GM21423 (cell line): ENCODE results near the gene TRPM3.

Source experiments
- ATAC-seq: cut with Tn5 transposase; IDR thresholded peaks from one replicate; pipeline ENCODE4 v1.9.1; 2021; ENCODE audit warnings: mild to moderate bottlenecking, moderate library complexity; ENCODE audit not compliant: unreplicated experiment

Gene TRPM3

GRCh38 chr9:70951749-70952727 is 169.4 kb downstream of the TRPM3 start:
- ATAC-seq: no peak

DNA sequence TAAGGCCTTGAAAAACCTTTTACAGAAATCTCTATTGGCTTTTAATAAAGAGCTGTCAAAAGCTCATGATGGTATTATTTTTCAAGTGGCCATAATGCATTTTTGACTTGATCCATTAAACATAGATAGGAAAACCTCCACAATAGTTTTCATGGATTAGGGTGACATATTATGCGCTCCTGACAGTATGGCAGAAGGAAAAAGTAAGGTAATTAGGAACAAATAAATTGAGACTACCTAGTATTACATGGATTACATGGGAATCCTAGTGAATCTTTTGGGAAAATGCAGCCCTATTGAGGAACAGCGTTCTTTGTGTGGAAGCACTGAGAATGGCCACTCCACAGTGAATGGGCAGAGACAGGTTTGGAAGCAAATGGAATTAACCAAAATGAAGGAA is 171.2 kb downstream of the TRPM3 start:
- ATAC-seq: no peak

DNA sequence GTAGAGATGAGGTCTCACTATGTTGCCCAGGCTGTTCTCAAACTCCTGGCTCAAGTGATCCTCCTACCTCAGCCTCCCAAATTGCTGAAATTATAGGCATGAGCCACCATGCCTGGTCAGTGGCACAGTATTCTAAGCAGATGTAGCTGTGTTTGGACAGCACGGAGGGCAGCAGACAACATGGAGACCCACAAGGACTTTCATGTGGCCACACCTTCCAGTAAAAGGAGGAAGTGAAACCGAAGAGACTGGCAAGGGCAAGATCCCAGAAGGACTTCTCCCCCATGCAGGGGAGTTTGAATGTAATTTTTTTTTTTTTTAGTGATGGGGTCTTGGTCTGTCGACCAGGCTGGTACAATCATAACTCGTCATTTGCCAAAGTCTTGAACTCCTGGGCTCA is 172.2 kb downstream of the TRPM3 start:
- ATAC-seq: peak; percentile 72

GRCh38 chr9:70948744-70949143 is 172.7 kb downstream of the TRPM3 start:
- ATAC-seq: no peak

DNA sequence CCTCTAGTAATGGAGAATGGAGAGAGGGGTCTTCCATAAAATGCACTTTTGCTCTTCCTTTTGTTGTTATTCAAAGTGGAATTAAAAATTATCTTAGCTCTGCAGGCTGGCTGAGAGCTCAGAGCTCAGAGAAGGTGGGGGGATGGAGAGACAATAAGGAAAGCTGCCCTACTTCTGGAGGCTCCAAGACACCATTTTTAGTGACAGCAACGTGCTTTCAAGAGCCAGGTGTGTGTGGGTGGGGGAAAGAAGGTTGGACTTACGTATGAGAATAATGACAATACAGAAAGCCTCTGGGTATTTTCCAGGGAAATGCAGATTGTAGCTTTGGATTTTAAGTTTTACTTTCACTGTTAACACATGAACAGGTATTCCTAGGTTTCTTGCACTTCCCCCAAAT is 173.9 kb downstream of the TRPM3 start:
- ATAC-seq: no peak

GRCh38 chr9:70947086-70947485 is 174.3 kb downstream of the TRPM3 start:
- ATAC-seq: no peak

DNA sequence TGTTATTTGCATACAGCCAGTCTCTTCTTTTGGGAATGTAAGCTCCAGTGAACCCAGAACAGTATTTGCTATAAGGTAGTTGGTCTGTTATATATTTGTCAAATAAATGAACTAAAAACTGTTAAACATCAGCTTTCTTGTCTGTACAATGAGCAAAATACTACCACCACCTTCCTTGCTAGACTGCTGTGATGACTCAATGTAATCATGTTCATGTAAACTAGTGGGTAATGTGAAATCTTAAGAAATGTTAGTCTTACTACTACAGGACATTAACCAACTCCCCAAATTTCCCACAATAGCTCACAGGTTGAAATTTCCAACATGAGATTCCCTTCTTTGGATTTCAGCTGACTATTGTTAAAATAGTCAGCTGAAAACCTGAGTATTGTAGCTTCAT is 176.1 kb downstream of the TRPM3 start:
- no peak for ATAC-seq

DNA sequence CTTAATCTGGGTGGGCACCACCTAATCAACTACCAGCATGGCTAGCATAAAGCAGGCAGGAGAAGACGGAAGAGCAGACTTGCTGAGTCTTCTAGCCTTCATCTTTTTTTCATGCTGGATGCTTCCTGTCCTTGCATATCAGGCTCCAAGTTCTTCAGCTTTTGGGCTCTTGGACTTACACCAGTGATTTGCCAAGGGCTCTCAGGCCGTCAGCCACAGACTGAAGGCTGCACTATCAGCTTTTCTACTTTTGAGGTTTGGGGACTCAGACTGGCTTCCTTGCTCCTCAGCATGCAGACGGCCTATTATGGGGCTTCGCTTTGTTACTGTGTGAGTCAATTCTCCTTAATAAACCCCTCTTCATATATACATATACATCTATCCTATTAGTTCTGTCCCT is 180.2 kb downstream of the TRPM3 start:
- no peak for ATAC-seq

- ATAC-seq: no peak
Observed at GRCh38 chr9:70940605-70941004, 180.8 kb downstream of the TRPM3 start.

DNA sequence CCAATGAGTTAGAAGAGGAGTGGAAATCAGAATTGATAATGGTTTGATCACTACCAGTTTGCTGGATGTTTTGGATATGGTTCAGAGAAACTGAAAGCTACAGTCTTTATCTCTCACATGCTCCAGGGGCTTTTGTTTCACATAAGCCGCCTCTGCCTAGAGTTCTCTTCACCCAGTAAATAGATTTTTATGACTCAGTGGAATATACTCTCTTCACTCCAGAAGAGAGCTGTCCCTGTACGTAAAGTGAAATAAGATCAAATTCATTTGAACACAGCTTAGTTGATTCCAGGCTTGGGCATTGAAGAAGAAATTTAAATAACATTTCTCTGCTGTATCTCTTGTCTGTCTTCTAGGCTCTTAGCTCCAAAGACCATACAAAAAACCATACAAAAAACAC is 184.9 kb downstream of the TRPM3 start:
- ATAC-seq: no peak

DNA sequence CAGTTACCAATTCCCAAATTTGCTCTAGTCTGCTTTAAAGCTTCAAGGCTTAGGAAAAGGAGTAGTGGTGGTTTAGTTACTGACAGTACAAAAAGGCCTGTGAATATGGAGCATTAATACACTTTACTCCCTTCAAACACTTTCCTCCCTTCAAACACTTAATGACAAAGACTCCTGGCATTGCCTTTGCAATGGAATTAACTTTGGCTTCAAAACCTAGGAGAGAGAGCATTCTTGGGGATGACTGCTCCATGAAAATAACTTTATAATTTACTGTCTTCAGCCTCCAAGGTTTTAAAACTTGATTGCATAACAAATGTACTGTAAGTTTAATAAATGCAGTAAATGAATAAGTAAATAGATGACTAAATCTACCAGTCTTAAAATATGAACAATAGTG is 185.6 kb downstream of the TRPM3 start:
- no peak for ATAC-seq

GRCh38 chr9:70934642-70935041 is 186.8 kb downstream of the TRPM3 start:
- no peak for ATAC-seq

GRCh38 chr9:70933321-70933720 is 188.1 kb downstream of the TRPM3 start:
- no peak for ATAC-seq

DNA sequence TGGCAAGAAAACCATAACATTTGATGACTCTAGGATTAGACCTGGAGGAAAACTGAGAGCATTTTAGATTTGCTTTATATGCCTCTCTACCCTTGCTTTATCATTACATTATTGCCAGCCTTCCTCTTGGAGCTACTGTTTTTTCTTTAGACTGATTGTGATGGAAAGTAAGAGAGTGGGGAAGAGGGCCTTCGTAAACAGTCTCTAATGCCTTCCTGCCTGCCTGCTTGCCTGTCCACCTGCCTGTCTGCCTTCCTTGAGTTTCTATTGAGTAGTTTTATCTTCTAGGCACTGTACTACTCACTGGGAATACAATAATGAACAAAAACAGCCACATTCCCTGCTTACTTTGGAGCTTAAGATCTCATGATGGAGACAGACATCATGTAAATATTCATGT is 189.3 kb downstream of the TRPM3 start:
- ATAC-seq: no peak

DNA sequence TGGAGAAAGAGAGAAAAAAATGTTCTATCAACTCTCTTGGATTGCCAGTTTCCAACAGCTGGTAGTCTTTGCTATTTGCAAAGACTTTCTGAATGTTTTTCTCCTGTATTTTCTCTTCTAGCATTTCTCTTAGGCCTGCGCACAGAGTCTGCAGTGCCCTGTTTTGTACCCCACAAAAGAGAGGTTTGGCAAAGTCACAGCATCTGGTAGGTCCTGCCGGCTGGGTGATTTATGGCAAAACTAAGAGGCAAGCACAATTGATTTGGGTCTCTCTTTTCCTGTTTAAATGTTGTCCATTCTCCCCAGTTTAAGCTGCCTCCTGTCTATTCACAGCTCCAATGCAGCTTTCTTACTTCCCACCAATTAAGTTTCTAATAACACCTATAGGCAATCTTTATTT is 193.9 kb downstream of the TRPM3 start:
- ATAC-seq: no peak

DNA sequence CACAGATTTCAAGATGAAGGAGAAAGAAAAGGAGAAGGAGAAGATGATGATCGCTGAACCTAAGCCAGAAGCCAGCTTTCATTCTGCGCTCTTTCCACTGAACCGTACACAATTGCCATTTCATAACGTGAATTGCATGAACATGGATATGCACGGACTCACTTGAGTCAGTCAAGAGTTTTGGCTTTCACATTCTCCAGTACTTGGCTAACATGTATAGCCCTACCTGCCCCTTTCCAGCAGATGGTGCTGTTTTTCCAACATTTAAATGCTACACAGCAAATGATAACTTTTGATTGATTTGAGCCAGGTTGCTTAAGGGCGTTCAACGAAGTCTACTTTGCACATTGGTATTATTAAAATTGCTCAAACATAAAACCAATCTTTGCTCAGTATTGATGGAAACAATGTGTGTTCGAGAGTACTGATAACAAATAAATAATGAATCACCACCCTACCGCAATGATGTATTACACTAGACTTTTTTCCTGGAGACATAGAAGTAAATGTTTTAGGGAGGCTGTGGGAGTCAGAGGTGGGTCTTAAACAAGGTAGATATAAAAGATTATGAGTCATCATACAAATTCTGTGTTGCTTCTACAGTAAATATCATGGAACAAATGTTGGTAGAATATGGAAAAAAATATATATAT is 196.4 kb downstream of the TRPM3 start:
- ATAC-seq: peak; percentile 82

GRCh38 chr9:70924380-70924779 is 197.0 kb downstream of the TRPM3 start:
- ATAC-seq: no peak

- ATAC-seq: no peak
Observed at GRCh38 chr9:70923961-70924360, 197.5 kb downstream of the TRPM3 start.

GRCh38 chr9:70921136-70921535 is 200.3 kb downstream of the TRPM3 start:
- ATAC-seq: no peak

DNA sequence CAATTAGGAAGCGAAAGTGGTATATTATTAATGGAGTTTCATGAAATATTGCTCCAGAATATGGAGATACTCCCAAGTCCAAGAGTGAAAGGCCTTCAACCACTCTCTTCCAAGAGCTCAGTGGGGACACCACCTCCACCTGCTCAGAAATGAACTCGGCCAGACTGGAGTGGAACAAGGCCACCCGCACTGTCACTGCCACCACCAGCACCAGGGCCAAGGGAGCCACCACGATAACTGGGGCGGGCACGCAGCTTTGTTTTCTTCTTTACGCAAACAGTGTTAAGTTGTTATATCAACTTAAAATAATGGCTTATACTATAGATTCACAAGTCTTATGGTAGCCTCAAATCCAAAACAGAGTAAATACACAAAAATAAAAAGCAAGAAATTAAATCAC is 204.1 kb downstream of the TRPM3 start:
- ATAC-seq: no peak

GRCh38 chr9:70911791-70912190 is 209.6 kb downstream of the TRPM3 start:
- ATAC-seq: no peak

DNA sequence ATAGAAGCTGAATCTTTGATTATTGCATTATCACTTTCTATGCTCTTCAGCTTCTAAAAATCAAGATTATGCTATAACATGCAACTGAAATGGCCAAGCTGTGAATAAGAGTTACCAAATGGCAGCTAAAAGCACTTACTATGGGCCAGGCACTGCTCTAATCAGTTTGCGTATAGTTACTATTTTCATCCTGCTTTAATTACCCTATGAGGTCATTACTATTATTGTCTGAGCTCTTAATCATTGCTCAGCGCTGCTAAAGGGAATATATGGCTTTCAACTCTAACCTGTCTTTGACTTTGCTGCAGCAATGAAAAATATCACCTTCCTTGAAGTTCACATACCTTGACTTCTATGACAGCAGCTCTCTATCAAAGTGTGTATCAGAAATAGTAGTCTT is 210.8 kb downstream of the TRPM3 start:
- ATAC-seq: no peak
